Left ventricle myocardium inferior (tissue), 1 donor: Measurements from ENCODE around the gene OR6J1. TPM values are rescaled to one million over a fixed set of nuclear protein-coding genes. Genes with fewer than 3 reads are reported as not detected.
"Not testable (repeated sequence)": the region's sequence is repeated elsewhere in the genome, so short reads cannot be mapped to it uniquely, and the experiment has no call there.

Experiments used
- DNase-seq: peaks from one replicate; pipeline ENCODE4 v3.0.0-alpha.2; 2020
- H3K27ac ChIP-seq: fragments of 200-600 bp; replicated peaks from 2 replicates; pipeline ENCODE4 v1.8.0; 2021
- H3K27me3 ChIP-seq: fragments of 200-600 bp; 2 replicates; pipeline ENCODE4 v1.8.0; 2021; ENCODE audit warnings: low read depth
- H3K36me3 ChIP-seq: fragments of 200-600 bp; 2 replicates; pipeline ENCODE4 v1.8.0; 2021
- H3K4me1 ChIP-seq: fragments of 200-600 bp; 2 replicates; pipeline ENCODE4 v1.8.0; 2021
- H3K4me3 ChIP-seq: fragments of 200-600 bp; 2 replicates; pipeline ENCODE4 v1.8.0; 2021; ENCODE audit warnings: mild to moderate bottlenecking, moderate library complexity
- H3K9me3 ChIP-seq: fragments of 200-600 bp; replicated peaks from 2 replicates; pipeline ENCODE4 v1.8.0; 2021
- intact Hi-C: fragments of 100-400 bp; cut with micrococcal nuclease; formaldehyde crosslinking; loops from one replicate; pipeline ENCODE4 v1.11.0; 2022
- total RNA-seq: library from RNA; stranded (reverse); fragmentation: NEBNext Ultra II Directional; extraction: Animal tissue kit (Norgen Biotek cat#: 25700); gene quantifications from one replicate; pipeline ENCODE4 v1.2.1, GENCODE V29; 2021
- TF ChIP-seq, protein P1 (sequence below): fragments of 200-600 bp; IDR thresholded peaks from 2 replicates; pipeline ENCODE4 v1.8.0; 2021; ENCODE audit warnings: antibody characterized with exemption, mild to moderate bottlenecking, borderline replicate concordance
- donor health status: DM: no; HTN: yes; CAD: no; lungs with severe emphysema.

The OR6J1 gene
- total RNA-seq, 1 donor from 2014 or later = not detected

DNA sequence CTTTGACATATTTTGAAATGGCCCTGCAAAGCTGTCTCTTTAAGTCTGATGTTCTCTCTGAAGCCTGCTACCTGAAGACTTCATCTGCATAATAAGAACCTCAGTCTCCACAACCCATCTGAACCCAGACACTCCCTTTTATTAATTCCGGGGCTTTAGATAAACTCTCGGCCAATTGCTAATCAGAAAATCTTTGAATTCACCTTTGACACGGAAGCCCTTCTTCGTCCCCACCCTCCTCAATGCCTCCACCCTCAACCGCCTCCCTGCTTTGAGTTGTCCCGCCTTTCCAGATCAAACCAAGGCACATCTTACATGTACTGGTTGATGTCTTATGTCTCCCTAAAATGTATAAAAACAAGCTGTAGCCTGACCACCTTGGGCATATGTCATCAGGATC, 17.6 kb downstream of the OR6J1 start:
- intact Hi-C loops = no loop called here
- TF ChIP-seq, protein P1, sequence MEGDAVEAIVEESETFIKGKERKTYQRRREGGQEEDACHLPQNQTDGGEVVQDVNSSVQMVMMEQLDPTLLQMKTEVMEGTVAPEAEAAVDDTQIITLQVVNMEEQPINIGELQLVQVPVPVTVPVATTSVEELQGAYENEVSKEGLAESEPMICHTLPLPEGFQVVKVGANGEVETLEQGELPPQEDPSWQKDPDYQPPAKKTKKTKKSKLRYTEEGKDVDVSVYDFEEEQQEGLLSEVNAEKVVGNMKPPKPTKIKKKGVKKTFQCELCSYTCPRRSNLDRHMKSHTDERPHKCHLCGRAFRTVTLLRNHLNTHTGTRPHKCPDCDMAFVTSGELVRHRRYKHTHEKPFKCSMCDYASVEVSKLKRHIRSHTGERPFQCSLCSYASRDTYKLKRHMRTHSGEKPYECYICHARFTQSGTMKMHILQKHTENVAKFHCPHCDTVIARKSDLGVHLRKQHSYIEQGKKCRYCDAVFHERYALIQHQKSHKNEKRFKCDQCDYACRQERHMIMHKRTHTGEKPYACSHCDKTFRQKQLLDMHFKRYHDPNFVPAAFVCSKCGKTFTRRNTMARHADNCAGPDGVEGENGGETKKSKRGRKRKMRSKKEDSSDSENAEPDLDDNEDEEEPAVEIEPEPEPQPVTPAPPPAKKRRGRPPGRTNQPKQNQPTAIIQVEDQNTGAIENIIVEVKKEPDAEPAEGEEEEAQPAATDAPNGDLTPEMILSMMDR = no peak
- Histone ChIP-seq H3K9me3 (no peaks in the 10 kb centered on the region), H3K4me3 (no peak overlapping the region), H3K36me3 (no peaks in the 10 kb centered on the region), H3K27me3 (peaks cover 3% of the 10 kb centered on the region), H3K4me1 (peaks cover 3% of the 10 kb centered on the region), H3K27ac (no peak overlapping the region)
- no peak for DNase-seq

DNA sequence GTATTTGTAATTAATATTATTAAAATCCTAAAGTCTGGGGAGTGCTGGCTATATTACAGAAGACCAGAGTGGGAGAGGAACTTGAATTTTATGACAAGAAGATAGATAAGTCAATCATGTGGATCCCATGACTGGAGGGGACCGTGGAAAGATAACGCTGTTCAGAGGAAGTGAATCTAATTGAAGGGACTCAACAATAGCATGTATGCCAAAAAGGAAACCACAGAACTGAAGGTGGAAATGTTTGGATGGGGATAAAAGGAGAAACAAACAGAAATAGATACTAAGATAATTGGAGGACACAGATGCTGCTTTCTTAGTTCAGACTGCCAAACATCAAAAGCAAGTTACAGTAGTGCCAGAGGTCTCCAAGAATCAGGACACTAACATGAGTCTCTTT, 21.1 kb downstream of the OR6J1 start:
- Histone ChIP-seq H3K27ac (no peak overlapping the region), H3K4me3 (no peak overlapping the region), H3K27me3 (no peaks in the 10 kb centered on the region), H3K9me3 (peaks cover 4% of the 10 kb centered on the region), H3K4me1 (peaks cover 3% of the 10 kb centered on the region), H3K36me3 (no peaks in the 10 kb centered on the region)
- DNase-seq = no peak
- intact Hi-C loops = no loop called here
- TF ChIP-seq, protein P1 = no peak

GRCh38 chr14:22622255-22622654, 21.9 kb downstream of the OR6J1 start:
- Histone ChIP-seq H3K4me3 (no peak overlapping the region), H3K27me3 (no peaks in the 10 kb centered on the region), H3K36me3 (no peaks in the 10 kb centered on the region), H3K9me3 (peaks cover 4% of the 10 kb centered on the region), H3K27ac (no peak overlapping the region), H3K4me1 (peaks cover 3% of the 10 kb centered on the region)
- intact Hi-C loops = no loop called here
- TF ChIP-seq, protein P1 = no peak
- no peak for DNase-seq

GRCh38 chr14:22615765-22616164, 28.4 kb downstream of the OR6J1 start:
- intact Hi-C loops, H3K27ac ChIP-seq, H3K4me3 ChIP-seq, H3K27me3 ChIP-seq, DNase-seq: not testable (repeated sequence)
- Histone ChIP-seq H3K36me3 (peaks cover 20% of the 10 kb centered on the region), H3K9me3 (peaks cover 11% of the 10 kb centered on the region), H3K4me1 (peaks cover 16% of the 10 kb centered on the region)

DNA sequence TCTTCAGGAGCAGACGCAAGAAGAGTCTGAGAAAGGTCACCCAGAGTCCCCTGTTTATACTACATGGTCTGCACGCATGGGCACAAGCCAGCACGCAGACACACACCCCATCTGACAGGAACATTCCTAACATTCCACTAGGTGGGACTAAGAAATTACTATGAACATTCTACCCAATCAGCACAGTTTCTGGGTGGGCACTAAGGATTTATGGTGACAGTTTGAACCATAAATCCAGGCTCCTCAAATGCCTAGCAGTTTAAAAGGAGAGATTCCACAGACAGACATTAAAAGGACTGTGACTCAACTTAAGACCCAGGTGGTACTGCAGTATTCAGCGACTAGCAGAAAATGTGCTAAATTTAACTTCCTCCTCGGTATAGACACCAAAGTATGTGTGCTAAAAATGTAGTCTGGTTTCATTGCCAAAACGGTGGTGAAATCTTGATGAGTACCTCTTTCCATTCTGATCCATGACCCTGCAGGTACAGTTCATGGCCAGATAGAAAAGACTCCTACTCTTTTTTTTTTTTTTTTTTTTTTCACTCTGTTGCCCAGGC, 29.8 kb downstream of the OR6J1 start:
- Histone ChIP-seq H3K4me3 (no peak overlapping the region), H3K27me3 (no peaks in the 10 kb centered on the region), H3K36me3 (peaks cover 34% of the 10 kb centered on the region), H3K9me3 (peaks cover 11% of the 10 kb centered on the region), H3K27ac (peak overlapping the region; percentile 44), H3K4me1 (peaks cover 16% of the 10 kb centered on the region)
- no peak for DNase-seq
- intact Hi-C loops = no loop called here
- TF ChIP-seq, protein P1 = no peak

DNA sequence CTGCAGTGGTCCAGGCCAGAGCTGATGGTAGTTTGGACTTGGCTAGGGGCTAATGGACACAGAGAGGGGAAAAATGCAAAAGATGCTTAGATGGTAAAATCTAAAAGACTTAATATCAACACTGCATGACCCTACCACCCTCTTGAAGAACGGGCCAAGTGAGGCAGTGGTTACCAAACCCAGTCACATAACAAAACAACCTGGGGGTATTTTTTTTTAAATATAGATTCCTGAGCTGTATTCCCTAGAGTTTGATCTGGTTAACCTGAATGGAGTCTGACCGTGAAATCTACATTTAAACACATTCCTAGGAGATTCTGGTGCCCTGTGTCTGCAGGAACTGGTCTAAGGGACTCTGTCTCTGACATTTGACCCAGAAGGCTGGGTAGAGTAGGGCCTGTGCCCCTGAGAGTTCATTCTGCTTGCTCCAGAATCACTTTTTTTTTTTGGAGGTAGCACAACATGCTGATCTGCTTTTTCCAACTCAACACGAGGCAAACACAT, 30.4 kb downstream of the OR6J1 start:
- Histone ChIP-seq H3K4me3 (no peak overlapping the region), H3K27me3 (no peaks in the 10 kb centered on the region), H3K27ac (peak overlapping the region; percentile 44), H3K9me3 (peaks cover 11% of the 10 kb centered on the region), H3K36me3 (peaks cover 40% of the 10 kb centered on the region), H3K4me1 (peaks cover 16% of the 10 kb centered on the region)
- TF ChIP-seq, protein P1 = no peak
- DNase-seq = no peak
- intact Hi-C loops = no loop called here
